ENCODE measurements around the gene TEX11. TPM values are rescaled to one million over a fixed set of nuclear protein-coding genes. Genes with fewer than 3 reads are reported as not detected.

The TEX11 gene
- total RNA-seq, 3 donors from 2014 or later, result not detected

DNA sequence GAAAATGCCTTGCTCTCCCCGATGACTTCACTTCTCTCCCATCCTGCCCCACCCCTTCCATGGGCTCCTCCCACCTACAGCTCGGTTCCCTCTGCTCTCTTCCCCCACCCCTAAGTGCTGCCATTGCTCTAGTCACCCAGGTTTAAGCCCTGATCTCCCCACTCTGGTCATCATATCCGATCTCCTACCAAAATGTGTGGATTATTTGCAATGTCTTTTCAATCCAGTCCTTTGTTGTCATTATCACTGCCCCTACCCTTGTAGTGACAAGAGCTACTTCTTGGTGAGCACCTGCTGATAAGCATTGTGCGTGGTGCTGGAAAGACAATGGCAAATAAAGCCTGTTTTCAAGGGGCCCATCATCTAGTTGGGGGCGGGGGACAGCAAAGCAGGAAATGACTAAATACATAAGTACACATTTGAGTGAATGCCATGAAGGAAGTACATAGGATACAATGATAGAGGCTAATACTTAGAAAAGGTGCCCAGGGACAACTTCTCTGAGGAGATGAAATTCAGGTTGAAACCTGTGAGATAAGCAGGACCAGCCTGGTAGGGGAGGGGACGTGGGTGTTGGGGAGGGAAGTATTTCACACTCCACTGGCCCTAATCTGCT is 400.1 kb downstream of the TEX11 start:
- TF ChIP-seq, protein P1, sequence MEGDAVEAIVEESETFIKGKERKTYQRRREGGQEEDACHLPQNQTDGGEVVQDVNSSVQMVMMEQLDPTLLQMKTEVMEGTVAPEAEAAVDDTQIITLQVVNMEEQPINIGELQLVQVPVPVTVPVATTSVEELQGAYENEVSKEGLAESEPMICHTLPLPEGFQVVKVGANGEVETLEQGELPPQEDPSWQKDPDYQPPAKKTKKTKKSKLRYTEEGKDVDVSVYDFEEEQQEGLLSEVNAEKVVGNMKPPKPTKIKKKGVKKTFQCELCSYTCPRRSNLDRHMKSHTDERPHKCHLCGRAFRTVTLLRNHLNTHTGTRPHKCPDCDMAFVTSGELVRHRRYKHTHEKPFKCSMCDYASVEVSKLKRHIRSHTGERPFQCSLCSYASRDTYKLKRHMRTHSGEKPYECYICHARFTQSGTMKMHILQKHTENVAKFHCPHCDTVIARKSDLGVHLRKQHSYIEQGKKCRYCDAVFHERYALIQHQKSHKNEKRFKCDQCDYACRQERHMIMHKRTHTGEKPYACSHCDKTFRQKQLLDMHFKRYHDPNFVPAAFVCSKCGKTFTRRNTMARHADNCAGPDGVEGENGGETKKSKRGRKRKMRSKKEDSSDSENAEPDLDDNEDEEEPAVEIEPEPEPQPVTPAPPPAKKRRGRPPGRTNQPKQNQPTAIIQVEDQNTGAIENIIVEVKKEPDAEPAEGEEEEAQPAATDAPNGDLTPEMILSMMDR (IDR thresholded peaks at IDR 0.05), result no peak
- no peak for TF ChIP-seq POLR2A (IDR thresholded peaks at IDR 0.05)
- no peak for TF ChIP-seq POLR2AphosphoS5 (IDR thresholded peaks at IDR 0.05)
- Histone ChIP-seq H3K27me3 (peaks cover 0 to 42% of the 10 kb centered on the region in 2 donors), H3K4me3 (no peak overlapping the region), H3K36me3 (no peaks in the 10 kb centered on the region), H3K4me1 (no peaks in the 10 kb centered on the region), H3K9me3 (no peaks in the 10 kb centered on the region), H3K27ac (no peak overlapping the region)
- DNase-seq (ENCODE audit: low spot score in 2 of 2), result no peak
- intact Hi-C loops (cut with DNase I; ENCODE audit: low total_unique reads), result no loop called here

DNA sequence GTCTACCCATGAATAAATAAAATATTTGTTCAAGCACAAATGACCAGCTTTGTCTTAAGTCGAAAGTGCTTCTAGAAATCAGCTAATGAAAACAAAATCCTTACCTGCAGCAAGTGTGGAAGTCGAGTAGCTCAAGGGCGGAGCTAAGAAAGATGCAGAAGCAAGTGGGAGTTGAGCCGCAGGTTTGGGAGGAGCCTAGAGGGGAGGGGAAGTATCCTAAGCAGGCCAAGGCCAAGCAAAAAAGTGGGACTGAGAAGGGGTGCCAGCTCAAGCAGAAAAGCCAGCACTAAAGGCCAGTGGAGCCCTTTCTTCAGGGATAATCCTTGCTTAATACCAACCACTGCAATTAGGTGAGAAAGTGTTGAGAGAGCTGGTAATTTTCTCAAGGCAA is 403.1 kb downstream of the TEX11 start:
- Histone ChIP-seq H3K36me3 (no peaks in the 10 kb centered on the region), H3K27me3 (peaks cover 0 to 57% of the 10 kb centered on the region in 2 donors), H3K27ac (no peak overlapping the region), H3K9me3 (no peaks in the 10 kb centered on the region), H3K4me3 (no peak overlapping the region), H3K4me1 (no peaks in the 10 kb centered on the region)
- TF ChIP-seq POLR2AphosphoS5 (IDR thresholded peaks at IDR 0.05), result no peak
- TF ChIP-seq, protein P1 (IDR thresholded peaks at IDR 0.05), result no peak
- DNase-seq (ENCODE audit: low spot score in 2 of 2), result no peak
- intact Hi-C loops (cut with DNase I; ENCODE audit: low total_unique reads), result no loop called here

DNA sequence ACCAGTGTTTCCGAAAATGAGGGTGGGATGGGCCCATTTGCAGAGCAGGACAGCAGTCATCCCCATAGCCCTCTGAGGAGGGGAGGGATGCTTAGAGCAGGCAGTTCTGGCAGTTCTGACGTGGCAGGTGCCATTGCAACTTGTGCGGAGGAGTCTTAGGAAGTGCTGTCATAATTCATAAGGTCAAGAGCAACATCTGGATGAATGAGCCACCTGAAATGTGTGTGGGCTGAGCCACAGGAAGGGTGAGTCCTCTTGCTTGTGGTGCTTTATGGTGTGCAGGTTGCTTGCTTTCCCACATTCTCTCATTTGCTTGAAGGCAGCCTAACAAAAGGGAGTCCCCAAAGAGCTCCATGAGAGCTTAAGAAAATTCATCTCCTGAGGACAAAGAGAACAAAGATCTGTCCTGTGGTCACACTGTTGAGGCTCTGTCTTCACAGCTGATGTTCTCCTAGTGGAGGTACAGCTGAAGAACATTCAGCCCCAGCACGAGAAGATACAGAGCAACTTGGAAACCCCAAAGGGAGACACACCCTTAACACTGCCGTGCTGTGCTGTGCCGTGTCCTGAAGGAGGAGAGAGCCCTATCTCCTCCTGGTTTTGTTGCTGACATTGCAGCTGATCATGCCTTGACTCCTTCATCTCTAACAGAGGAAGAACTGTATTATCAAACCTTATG is 403.6 kb downstream of the TEX11 start:
- Histone ChIP-seq H3K27ac (no peak overlapping the region), H3K9me3 (no peaks in the 10 kb centered on the region), H3K36me3 (no peaks in the 10 kb centered on the region), H3K27me3 (peaks cover 0 to 56% of the 10 kb centered on the region in 2 donors), H3K4me1 (no peaks in the 10 kb centered on the region), H3K4me3 (no peak overlapping the region)
- intact Hi-C loops (cut with DNase I; ENCODE audit: low total_unique reads), result no loop called here
- no peak for TF ChIP-seq POLR2A (IDR thresholded peaks at IDR 0.05)
- TF ChIP-seq POLR2AphosphoS5 (IDR thresholded peaks at IDR 0.05), result no peak
- TF ChIP-seq, protein P1 (IDR thresholded peaks at IDR 0.05), result no peak
- DNase-seq (ENCODE audit: low spot score in 2 of 2), result no peak

DNA sequence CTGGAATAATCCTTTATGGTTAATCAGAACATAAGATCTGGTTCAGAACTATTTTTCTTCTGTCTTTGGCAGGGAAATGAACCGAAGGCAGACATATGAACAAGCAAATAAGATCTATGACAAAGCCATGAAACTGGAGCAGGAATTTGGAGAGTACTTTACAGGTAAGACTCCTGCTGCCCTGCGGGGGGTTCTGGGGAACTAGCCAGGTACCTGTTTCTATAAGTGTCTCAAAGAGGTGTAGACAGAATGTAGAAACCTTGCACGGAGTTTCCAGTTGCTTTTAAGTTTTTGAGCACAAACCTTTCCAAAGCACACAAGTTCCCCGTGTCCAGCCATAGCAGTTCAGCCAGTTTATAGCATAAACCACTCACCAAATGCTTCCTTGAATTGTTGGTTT is 407.7 kb downstream of the TEX11 start:
- DNase-seq (ENCODE audit: low spot score in 2 of 2), result no peak
- Histone ChIP-seq H3K4me3 (no peak overlapping the region), H3K9me3 (no peaks in the 10 kb centered on the region), H3K27ac (no peak overlapping the region), H3K27me3 (peaks cover 0 to 54% of the 10 kb centered on the region in 2 donors), H3K36me3 (no peaks in the 10 kb centered on the region), H3K4me1 (no peaks in the 10 kb centered on the region)
- intact Hi-C loops (cut with DNase I; ENCODE audit: low total_unique reads), result no loop called here
- TF ChIP-seq POLR2AphosphoS5 (IDR thresholded peaks at IDR 0.05) (no peak), POLR2A (IDR thresholded peaks at IDR 0.05) (no peak)
- TF ChIP-seq, protein P1 (IDR thresholded peaks at IDR 0.05), result no peak

DNA sequence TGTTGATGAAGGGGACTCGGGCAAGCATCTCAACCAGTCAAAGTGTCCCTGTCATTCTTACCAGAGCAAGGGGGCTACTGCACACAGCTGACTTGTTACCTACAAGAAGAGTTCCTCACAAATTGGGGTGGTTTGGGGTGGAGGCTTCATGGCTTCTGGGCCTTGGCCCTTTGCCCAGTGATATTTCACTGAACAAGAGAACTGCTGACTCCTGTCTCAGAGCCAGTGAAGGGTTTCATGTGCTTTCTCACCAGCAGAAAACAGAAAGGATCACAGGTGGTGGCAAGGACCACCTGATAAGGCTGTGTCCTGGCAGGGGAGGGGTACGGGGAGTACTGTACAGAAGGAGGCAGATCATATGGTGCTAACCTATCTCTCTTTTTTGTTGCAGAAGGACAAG is 410.4 kb downstream of the TEX11 start:
- DNase-seq (ENCODE audit: low spot score in 2 of 2), result no peak
- Histone ChIP-seq H3K36me3 (no peaks in the 10 kb centered on the region), H3K27me3 (peaks cover 0 to 42% of the 10 kb centered on the region in 2 donors), H3K9me3 (no peaks in the 10 kb centered on the region), H3K27ac (no peak overlapping the region), H3K4me3 (no peak overlapping the region), H3K4me1 (no peaks in the 10 kb centered on the region)
- TF ChIP-seq POLR2A (IDR thresholded peaks at IDR 0.05), result no peak
- TF ChIP-seq, protein P1 (IDR thresholded peaks at IDR 0.05), result no peak
- TF ChIP-seq POLR2AphosphoS5 (IDR thresholded peaks at IDR 0.05), result no peak
- intact Hi-C loops (cut with DNase I; ENCODE audit: low total_unique reads), result no loop called here
